A549 (cell line): ENCODE measurements around the gene IL2RG. TPM values are rescaled to one million over a fixed set of nuclear protein-coding genes. Genes with fewer than 3 reads are reported as not detected.

Source experiments
- ATAC-seq, 2 experiments: fragments of 200-7000 bp in 1 of 2; fragments of >200 bp in 1 of 2; cut with Nextera tagmentation in 1 of 2; cut with Tn5 transposase in 1 of 2; 3 replicates each; pipeline versions ENCODE4 v1.8.0 to v1.9.1; 2018 to 2020; ENCODE audit warnings: mild to moderate bottlenecking in 1 of 2, moderate library complexity in 1 of 2
- CTCF ChIA-PET: fragments of 300-600 bp; sonication (Branson Sonifier 250); formaldehyde crosslinking; extraction: SDS; loops from one replicate; lab custom pipeline; 2021; ENCODE audit warnings: antibody characterized with exemption, inconsistent platforms; lab: Yijun Ruan, JAX
- POLR2A ChIA-PET: fragments of 350-600 bp; formaldehyde crosslinking; extraction: SDS; loops from one replicate; lab custom pipeline; 2021; ENCODE audit warnings: antibody characterized with exemption, inconsistent platforms; lab: Yijun Ruan, JAX
- DNase-seq, 2 experiments: peaks; one replicate each; pipeline versions ENCODE4 v3.0.0 to v3.0.0-alpha.2; 2011 to 2016; ENCODE audit warnings: low read depth in 1 of 2, low spot score in 1 of 2
- FAIRE-seq: peaks from 2 replicates; lab custom pipeline; 2011; peaks lifted over from hg19 to GRCh38; lab: Jason Lieb, UNC
- H3K27ac ChIP-seq, 2 experiments: fragments of >200 bp; sonication (Bioruptor Twin); formaldehyde crosslinking; 3 replicates each; pipeline ENCODE4 v1.5.1; 2016 to 2017
- H3K4me1 ChIP-seq: fragments of >200 bp; sonication (Bioruptor Twin); formaldehyde crosslinking; 3 replicates; pipeline ENCODE4 v1.6.1; 2016
- H3K4me2 ChIP-seq: fragments of >200 bp; sonication (Bioruptor Twin); formaldehyde crosslinking; 3 replicates; pipeline ENCODE4 v1.6.1; 2016
- H3K4me3 ChIP-seq: fragments of >200 bp; sonication (Bioruptor Twin); formaldehyde crosslinking; 3 replicates; pipeline ENCODE4 v1.5.1; 2016
- H3K9me3 ChIP-seq: fragments of >200 bp; sonication (Bioruptor Twin); formaldehyde crosslinking; 3 replicates; pipeline ENCODE4 v1.6.1; 2016
- BHLHE40 ChIP-seq: IDR thresholded peaks from 2 replicates; pipeline ENCODE4 v1.6.1; 2012; ENCODE audit warnings: low read depth, low read length, inconsistent platforms
- CBX2 ChIP-seq: fragments of 200-600 bp; sonication (generic); IDR thresholded peaks from 2 replicates; pipeline ENCODE4 v1.6.1; 2016; ENCODE audit warnings: low read depth, mild to moderate bottlenecking, borderline replicate concordance
- CHD2 ChIP-seq: fragments of 150-350 bp; IDR thresholded peaks from 2 replicates; pipeline ENCODE4 v1.6.1; 2014; ENCODE audit warnings: low read length; ENCODE audit not compliant: partially characterized antibody
- E2F6 ChIP-seq: IDR thresholded peaks from 2 replicates; pipeline ENCODE4 v1.6.1; 2012; ENCODE audit warnings: low read depth, borderline replicate concordance
- EHMT2 ChIP-seq: fragments of 200-600 bp; sonication (generic); IDR thresholded peaks from 2 replicates; pipeline ENCODE4 v1.6.1; 2016; ENCODE audit warnings: antibody characterized with exemption, low read depth, mild to moderate bottlenecking, moderate library complexity
- FOXS1 ChIP-seq: fragments of 250-450 bp; sonication (Bioruptor Pico); IDR thresholded peaks from 2 replicates; pipeline ENCODE4 v1.5.0; 2020; ENCODE audit warnings: mild to moderate bottlenecking, moderate library complexity
- HDAC2 ChIP-seq: fragments of 200-600 bp; sonication (generic); IDR thresholded peaks from 2 replicates; pipeline ENCODE4 v1.6.1; 2016
- HES2 ChIP-seq: fragments of >200 bp; sonication (Bioruptor Twin); formaldehyde crosslinking; IDR thresholded peaks from 2 replicates; pipeline ENCODE4 v1.6.1; 2016
- HEYL ChIP-seq: fragments of 250-450 bp; sonication (Bioruptor Pico); IDR thresholded peaks from 2 replicates; pipeline ENCODE4 v1.8.0; 2021; ENCODE audit warnings: mild to moderate bottlenecking, moderate library complexity
- HMGXB4 ChIP-seq: fragments of 250-450 bp; sonication (Bioruptor Pico); IDR thresholded peaks from 2 replicates; pipeline ENCODE4 v1.5.0; 2021; ENCODE audit warnings: mild to moderate bottlenecking, moderate library complexity, borderline replicate concordance
- HOXA7 ChIP-seq: fragments of 250-450 bp; sonication (Bioruptor Pico); IDR thresholded peaks from 2 replicates; pipeline ENCODE4 v1.5.0; 2020; ENCODE audit warnings: mild to moderate bottlenecking, moderate library complexity
- JUN ChIP-seq, 2 experiments: fragments of >200 bp; sonication (Bioruptor Twin); formaldehyde crosslinking; IDR thresholded peaks; 2 replicates in 1 of 2; 3 replicates in 1 of 2; pipeline ENCODE4 v1.6.1; 2016 to 2017
- JUNB ChIP-seq: fragments of >200 bp; sonication (Bioruptor Twin); formaldehyde crosslinking; IDR thresholded peaks from 2 replicates; pipeline ENCODE4 v1.6.1; 2016
- MAFK ChIP-seq: fragments of 450-650 bp; IDR thresholded peaks from 2 replicates; pipeline ENCODE4 v1.6.1; 2014; ENCODE audit not compliant: partially characterized antibody
- MAX ChIP-seq: IDR thresholded peaks from 2 replicates; pipeline ENCODE4 v1.6.1; 2012
- MAZ ChIP-seq: fragments of 150-350 bp; IDR thresholded peaks from 2 replicates; pipeline ENCODE4 v1.6.1; 2014; ENCODE audit warnings: antibody characterized with exemption, low read depth, low read length, borderline replicate concordance
- MYC ChIP-seq: IDR thresholded peaks from 2 replicates; pipeline ENCODE4 v1.6.1; 2012; ENCODE audit warnings: mild to moderate bottlenecking, inconsistent platforms, low read length, improper control_type of control experiment, borderline replicate concordance
- NFE2L2 ChIP-seq: fragments of 150-350 bp; conservative IDR thresholded peaks from 2 replicates; pipeline ENCODE4 v1.6.1; 2014; ENCODE audit warnings: low read length
- NPAS2 ChIP-seq: fragments of 250-450 bp; sonication (Bioruptor Pico); IDR thresholded peaks from 2 replicates; pipeline ENCODE4 v1.8.0; 2022; ENCODE audit warnings: mild to moderate bottlenecking, moderate library complexity, borderline replicate concordance
- NR3C1 ChIP-seq: fragments of >200 bp; sonication (Bioruptor Twin); formaldehyde crosslinking; IDR thresholded peaks from 3 replicates; pipeline ENCODE4 v1.6.1; 2017
- RAD21 ChIP-seq, 2 experiments: fragments of >200 bp in 1 of 2; sonication (Bioruptor Twin) in 1 of 2; formaldehyde crosslinking in 1 of 2; IDR thresholded peaks in 1 of 2; conservative IDR thresholded peaks in 1 of 2; 2 replicates in 1 of 2; 3 replicates in 1 of 2; pipeline ENCODE4 v1.6.1; 2012 to 2018; ENCODE audit warnings: inconsistent platforms in 1 of 2
- RCOR1 ChIP-seq: fragments of 150-350 bp; IDR thresholded peaks from 2 replicates; pipeline ENCODE4 v1.6.1; 2014; ENCODE audit warnings: antibody characterized with exemption, low read length, low read depth
- REST ChIP-seq: fragments of 200-600 bp; sonication (generic); IDR thresholded peaks from 2 replicates; pipeline ENCODE4 v1.6.1; 2016; ENCODE audit warnings: antibody characterized with exemption, mild to moderate bottlenecking, moderate library complexity
- SREBF2 ChIP-seq: fragments of 450-650 bp; IDR thresholded peaks from 2 replicates; pipeline ENCODE4 v1.6.1; 2014; ENCODE audit warnings: mild to moderate bottlenecking, moderate library complexity
- USF2 ChIP-seq: fragments of 450-650 bp; IDR thresholded peaks from 2 replicates; pipeline ENCODE4 v1.6.1; 2014; ENCODE audit warnings: antibody characterized with exemption
- ZFP36 ChIP-seq: fragments of 450-650 bp; IDR thresholded peaks from 2 replicates; pipeline ENCODE4 v1.6.1; 2014; ENCODE audit warnings: borderline replicate concordance; ENCODE audit not compliant: partially characterized antibody
- ZSCAN20 ChIP-seq: fragments of 250-450 bp; sonication (Bioruptor Pico); IDR thresholded peaks from 2 replicates; pipeline ENCODE4 v1.8.0; 2022; ENCODE audit warnings: mild to moderate bottlenecking, moderate library complexity
- WGBS: methylation state at CpG from one replicate; pipeline ENCODE4 v1.1.6; 2017; ENCODE audit errors: missing lambda C conversion rate; 5-methylcytosine and 5-hydroxymethylcytosine counted together
- polyA plus RNA-seq, 4 experiments: library from polyadenylated mRNA; depleted of rRNA in 3 of 4; stranded (reverse); fragments of >200 nt; fragmentation: RNase III in 1 of 4; extraction: RNeasy Plus Mini Kit Qiagen cat#74134 plus additional on column Dnase treatment in 1 of 4; gene quantifications; 2 replicates in 3 of 4; 3 replicates in 1 of 4; pipeline ENCODE4 v1.2.3, GENCODE V29; 2011 to 2017

Gene IL2RG
- polyA plus RNA-seq, 2 of the 4 experiments (the other 2 are of a cell fraction), result 0.22 to 0.23 TPM

GRCh38 chrX:71107762-71108360, 3.5 kb downstream of the IL2RG start:
- 78% methylated on average over 9 of the region's 9 CpGs for WGBS
- TF ChIP-seq HEYL (CRISPR knock-in tag), result no peak
- no peak for TF ChIP-seq HOXA7 (CRISPR knock-in tag)
- no peak for TF ChIP-seq ZFP36
- TF ChIP-seq CHD2, result no peak
- TF ChIP-seq JUN (IDR thresholded peaks at IDR 0.05), result no peak
- no peak for TF ChIP-seq RCOR1
- no peak for TF ChIP-seq SREBF2
- no peak for TF ChIP-seq CBX2
- TF ChIP-seq E2F6, result no peak
- TF ChIP-seq HMGXB4 (CRISPR knock-in tag), result no peak
- no peak for TF ChIP-seq USF2
- no peak for TF ChIP-seq RAD21 (conservative IDR thresholded peaks at IDR 0.05 in 1 of 2, IDR thresholded peaks at IDR 0.05 in 1 of 2)
- TF ChIP-seq REST, result no peak
- TF ChIP-seq MAFK, result no peak
- no peak for TF ChIP-seq HDAC2
- no peak for TF ChIP-seq JUNB
- no peak for TF ChIP-seq NPAS2 (CRISPR knock-in tag)
- TF ChIP-seq HES2, result no peak
- TF ChIP-seq, all 56 proteins: peak for 0
- POLR2A ChIA-PET, result no interaction called here
- DNase-seq (no peak), FAIRE-seq (no peak), ATAC-seq (no peak)
- H3K9me3 ChIP-seq, result no peaks in the 10 kb centered on the region
- no peak overlapping the region for H3K4me2 ChIP-seq
- H3K4me1 ChIP-seq, result no peaks in the 10 kb centered on the region
- CTCF ChIA-PET, result no interaction called here
- H3K27ac ChIP-seq, result no peak overlapping the region
- H3K4me3 ChIP-seq, result no peak overlapping the region

GRCh38 chrX:71107245-71107644, 4.1 kb downstream of the IL2RG start:
- WGBS, result 90% methylated on average over 4 of the region's 4 CpGs
- no peak for TF ChIP-seq FOXS1 (CRISPR knock-in tag)
- TF ChIP-seq NPAS2 (CRISPR knock-in tag), result no peak
- TF ChIP-seq ZSCAN20 (CRISPR knock-in tag), result no peak
- no peak for TF ChIP-seq EHMT2
- TF ChIP-seq MYC, result no peak
- TF ChIP-seq E2F6, result no peak
- no peak for TF ChIP-seq SREBF2
- TF ChIP-seq JUNB, result no peak
- no peak for TF ChIP-seq RCOR1
- no peak for TF ChIP-seq NFE2L2
- no peak for TF ChIP-seq NR3C1
- TF ChIP-seq MAX, result no peak
- TF ChIP-seq BHLHE40, result no peak
- TF ChIP-seq HEYL (CRISPR knock-in tag), result no peak
- no peak for TF ChIP-seq MAZ
- FAIRE-seq (no peak), DNase-seq (no peak), ATAC-seq (no peak)
- CTCF ChIA-PET, result interaction anchor here (2.8 kb wide), 1 partner anchor 22 kb away, joined by 9 read pairs; no protein-coding TSS in a partner anchor
- Histone ChIP-seq H3K4me1 (no peaks in the 10 kb centered on the region), H3K4me2 (no peak overlapping the region), H3K27ac (no peak overlapping the region), H3K4me3 (no peak overlapping the region), H3K9me3 (no peaks in the 10 kb centered on the region)
- POLR2A ChIA-PET, result no interaction called here
